Fibroblast of upper back skin (primary cell): ENCODE data around the gene GRID1.
A peak's percentile ranks its signal among the peaks of the same experiment; 100 is the strongest.

Source experiments
- DNase-seq: peaks from one replicate; pipeline ENCODE4 v3.0.0-alpha.2; 2013

GRID1 gene

DNA sequence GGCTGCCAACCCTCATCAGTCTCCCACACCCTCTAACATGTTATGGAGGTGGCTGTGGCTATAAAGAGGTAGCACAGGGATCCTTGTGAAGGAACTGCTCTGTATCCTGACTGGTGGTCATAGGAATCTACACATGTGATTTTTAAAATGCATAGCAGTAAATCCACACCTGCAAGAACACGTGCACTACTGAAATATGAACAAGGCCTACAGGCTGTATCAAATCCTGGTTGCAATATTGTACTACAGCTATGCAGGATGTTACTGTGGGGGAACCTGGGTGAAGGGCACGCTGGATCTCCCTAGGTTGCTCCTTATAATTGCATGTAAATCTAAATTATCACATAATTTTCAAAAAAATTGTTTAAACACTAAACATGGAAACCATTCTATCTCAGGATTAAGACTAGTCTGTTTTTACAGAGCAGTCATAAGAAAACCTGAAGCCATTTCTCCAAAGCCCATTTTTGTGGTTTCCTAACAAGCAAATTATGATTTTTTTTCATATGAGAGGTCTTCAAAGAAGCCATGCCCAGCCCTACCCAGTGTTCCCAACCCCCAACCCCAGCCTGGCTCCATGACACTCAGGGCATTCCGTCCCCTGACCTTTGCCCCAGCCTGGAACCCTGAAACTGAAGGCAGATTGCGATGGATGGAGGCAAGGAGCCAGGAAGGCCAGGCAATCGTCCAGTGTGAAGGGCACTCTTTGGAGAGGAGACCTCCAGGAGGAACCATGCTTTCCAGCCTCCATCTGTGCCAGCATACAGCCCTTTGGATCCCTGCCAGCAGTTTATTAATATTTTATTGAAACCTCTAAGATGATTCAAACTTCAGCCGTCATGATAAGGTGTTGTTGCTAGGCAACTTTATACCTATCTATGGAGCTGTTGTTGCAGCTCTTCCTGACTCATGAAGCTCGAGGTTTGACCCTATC is 161.0 kb downstream of the GRID1 start:
- no peak for DNase-seq

DNA sequence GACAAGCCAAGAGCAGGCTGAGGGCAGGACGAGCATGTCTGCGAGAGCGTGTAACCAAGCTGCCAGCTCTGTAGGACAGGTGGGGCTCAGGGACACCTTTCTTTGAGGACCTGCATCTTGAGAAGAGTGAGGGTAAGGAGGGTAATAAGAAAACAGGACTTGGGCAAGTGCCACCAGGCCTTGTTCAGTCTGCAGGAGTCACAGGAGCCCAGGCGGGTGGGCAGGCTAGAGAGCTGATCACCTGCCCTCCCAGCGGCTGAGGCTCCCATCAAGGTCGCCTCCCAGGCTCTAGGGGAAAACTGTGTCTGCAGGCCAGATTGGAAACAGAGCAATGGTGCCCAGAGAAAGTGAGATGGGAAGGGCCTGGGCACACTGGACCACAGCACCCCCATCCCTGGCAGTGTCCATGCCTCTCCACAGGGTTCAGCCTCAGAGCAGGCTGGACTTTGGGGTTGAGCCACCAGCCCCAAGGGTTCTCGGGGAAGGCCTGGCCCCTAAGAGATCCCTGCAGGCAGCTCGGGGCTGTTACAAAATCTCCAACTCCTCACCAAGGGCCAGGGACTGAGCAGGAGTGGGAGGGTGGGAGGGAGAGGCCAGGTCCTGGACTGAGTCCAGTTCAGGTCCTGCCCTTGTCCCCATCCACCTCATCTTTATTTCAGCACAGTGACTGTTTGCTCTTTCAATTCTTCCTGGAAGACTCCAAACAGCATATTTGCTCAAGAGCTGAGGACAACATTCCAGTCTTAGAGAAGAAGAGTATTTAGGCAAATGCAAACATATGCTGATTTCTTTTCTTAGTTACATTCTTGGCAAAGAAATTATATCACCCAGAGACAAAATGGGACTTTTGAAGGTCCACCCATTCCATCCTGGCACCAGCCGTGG is 161.9 kb downstream of the GRID1 start:
- no peak for DNase-seq

DNA sequence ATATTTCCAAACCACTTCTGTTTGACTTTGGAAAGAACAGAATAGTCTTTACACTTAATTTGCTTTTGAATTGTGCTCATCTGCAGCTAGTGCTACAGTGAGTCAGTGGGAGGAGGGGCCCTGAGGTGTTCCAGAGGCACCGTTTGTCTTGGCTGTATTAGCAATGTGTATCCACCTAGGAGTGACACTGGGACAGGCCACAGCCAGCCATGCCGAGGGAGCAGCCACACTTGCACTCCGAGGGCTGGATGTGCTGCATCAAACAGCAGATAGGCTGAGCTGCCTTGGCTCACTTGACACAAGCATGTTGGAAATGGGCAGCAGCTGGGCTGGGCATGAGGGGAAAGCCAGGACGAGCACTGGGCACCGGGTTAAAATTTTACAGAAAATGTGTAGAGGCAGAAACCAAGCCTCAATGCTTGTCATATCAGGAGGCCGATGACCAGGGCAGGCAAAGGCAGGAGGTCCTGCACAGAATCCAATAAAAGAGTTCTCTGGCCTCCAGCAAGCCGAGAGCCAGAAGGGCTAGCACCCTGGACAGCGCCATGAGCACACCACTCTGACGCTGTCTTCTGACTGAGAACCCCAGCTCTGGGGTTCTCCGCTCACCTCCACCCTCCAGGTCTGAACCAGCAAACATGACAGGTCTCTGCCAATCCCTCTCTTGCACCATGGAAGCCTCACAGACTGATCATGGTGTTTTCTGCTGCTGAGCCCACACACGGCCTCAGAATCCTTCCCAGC is 163.3 kb downstream of the GRID1 start:
- DNase-seq = peak; percentile 16

DNA sequence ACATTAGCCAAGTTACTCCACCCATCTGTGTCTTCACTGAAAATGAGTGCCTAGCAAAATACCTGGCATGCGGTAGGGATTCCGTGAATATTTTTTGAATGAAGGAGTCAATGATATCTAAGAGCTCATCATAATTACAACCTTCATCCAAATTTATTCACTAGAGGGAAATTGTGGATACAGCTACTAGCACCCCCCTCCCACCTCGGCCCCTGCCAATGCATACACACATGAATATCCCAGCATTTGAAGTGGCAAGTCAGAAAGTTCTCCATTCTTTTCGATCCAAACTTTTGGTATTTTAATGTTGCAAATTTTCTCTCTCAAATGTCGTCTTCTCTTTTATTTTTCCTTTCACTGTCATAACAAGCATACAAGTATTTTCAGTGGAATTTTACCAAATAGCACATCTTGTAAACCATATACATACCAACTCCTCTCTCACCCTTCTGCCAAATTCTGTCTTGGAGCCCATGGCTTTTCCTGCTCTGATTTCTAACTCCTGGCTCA is 164.3 kb downstream of the GRID1 start:
- DNase-seq = no peak

DNA sequence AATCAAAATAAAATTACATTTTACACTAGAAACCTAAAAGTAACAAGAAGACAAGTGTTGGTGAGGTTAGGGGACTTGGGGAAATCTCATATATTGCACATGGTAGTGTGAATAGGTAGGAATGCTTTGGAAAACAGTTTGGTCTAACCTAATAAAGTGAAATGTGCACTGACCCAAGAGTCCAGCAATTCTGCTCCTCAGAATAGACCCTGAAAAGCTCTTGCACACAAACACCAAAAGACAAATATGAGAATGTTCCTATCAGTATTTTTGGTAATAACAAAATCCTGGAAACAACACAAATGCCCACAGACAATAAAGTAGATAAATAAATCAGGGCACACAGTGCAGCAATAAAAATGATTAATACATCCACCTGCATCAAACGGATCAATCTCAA is 165.7 kb downstream of the GRID1 start:
- no peak for DNase-seq

DNA sequence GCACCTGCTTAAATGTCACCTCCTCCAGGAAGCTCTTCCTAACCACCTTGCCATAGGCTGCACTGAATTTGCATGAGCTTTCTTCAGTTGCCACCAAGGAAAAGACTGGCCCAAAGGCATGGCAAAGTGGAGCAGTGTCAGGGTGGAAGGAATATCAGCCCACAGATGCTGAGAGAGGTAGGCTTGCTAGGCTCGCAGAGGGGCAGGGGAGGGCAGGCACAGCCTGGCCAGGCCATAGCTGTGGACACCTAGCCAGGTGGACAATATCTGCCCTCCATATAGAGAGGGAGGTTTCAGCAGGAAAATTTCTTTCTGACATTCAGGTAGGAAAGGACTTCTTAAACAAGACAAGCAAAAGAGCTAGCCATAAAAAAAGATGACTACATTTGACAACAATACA is 166.3 kb downstream of the GRID1 start:
- DNase-seq = no peak

DNA sequence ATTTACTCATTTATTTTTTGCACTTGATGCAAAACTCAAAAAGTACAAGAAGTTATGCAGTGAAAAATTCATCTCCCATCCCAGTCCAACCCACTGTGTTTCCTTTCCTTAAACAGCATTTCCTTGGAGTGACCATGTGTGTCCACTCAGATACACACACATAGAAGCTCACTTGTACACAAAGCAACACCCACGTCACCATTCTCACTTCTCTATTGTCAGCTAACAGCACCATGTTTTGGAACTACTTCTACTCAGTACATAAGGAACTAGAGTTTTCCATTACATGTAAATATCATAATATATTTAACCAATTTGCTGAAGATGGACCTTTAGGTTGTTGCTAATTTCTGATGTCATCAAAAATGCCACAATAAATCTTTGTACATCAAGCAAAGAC is 167.6 kb downstream of the GRID1 start:
- no peak for DNase-seq

DNA sequence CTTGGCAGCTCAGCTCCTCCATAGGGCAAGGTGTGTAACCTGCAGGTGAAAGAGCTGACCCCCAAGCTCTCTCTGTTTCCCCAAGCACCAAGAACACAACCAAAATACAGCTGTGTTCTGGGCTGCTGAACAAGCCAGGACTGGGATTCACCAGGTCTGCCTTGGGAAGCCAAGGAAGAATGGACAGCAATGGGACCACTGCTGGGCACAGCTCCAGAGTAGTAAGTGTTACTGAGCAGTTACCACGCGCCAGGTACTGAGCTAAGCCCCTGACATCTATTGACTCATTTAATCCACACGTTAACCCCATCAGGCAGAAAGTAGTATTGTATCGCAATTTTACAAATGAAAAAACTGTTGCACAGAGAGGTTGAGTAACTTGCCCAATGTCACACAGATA is 168.3 kb downstream of the GRID1 start:
- no peak for DNase-seq

DNA sequence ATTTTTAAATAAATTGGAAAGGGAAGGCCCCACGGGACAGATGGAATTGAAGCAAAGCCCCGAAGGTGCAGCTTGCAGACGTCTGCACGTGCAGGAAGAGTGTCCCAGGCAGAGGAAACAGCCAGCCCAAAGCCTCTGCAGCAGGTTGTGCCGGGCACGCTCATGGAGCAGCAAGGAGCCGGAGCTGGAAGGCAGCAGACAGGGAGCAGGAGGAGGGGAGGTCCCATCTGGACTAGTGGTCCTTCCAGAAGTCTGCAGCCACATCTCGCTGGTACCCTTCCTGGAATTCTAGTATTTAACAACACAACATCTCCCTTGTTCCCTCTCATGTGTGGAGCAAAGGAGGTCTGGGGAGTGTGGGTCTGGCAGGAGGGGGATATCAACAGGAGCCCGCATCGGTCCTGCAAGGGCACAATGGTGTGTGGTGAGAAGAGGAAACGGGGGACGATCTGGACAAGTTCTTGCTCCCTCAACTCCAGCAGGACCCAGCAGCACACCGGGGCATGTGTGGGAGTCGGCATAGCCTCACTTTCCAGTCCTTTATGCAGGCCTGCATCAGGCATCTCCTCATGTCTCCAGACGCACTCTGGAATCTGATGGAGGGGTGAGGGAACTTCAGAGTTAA is 169.3 kb downstream of the GRID1 start:
- no peak for DNase-seq

DNA sequence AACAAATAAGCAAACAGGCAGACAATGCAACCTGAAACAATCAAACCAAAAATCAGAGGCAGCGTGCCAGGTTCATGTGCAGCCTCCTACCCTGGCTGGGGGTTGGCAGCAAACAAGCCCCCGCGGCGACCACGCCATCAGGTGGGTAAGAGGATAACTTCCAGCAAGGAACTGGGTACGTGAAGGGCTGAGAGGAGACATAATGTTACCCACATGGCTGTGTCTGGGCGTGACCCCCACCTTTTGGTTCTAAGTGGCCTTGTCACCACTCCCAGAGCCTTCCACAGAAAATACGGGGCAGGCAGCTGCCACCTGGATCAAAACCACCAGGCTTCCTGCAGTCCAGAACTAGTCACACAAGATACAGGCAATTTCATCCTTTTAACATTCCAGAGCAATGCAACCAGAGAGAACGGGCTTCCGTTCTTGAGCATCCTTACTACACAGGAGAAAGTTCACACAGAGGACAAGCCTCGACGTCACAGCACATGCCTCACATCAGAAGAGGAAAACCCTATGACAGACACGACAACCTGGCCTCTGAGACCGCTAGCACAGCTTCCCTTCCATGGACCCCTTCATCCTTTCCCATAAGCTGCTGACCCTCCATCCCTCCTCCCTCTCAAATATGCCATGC is 171.0 kb downstream of the GRID1 start:
- no peak for DNase-seq

DNA sequence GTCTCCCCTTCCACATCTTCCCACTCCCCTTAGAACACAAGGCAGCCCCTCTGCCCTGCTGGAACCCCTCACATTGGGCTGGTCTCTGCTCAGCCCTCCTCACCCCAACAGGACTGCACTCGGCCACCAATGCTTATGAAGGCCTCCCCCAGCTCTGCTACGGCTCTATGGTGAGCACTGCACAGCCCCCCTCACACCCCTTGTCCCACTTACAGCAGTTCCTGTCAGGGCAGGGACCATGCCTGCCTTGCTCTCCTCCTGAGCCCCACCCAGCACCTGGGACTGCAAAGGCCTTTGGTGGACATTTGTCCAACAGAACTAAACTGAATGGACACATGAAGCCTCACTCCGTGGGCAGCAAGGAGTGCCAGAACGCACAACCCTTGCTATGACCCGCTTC is 171.9 kb downstream of the GRID1 start:
- no peak for DNase-seq

DNA sequence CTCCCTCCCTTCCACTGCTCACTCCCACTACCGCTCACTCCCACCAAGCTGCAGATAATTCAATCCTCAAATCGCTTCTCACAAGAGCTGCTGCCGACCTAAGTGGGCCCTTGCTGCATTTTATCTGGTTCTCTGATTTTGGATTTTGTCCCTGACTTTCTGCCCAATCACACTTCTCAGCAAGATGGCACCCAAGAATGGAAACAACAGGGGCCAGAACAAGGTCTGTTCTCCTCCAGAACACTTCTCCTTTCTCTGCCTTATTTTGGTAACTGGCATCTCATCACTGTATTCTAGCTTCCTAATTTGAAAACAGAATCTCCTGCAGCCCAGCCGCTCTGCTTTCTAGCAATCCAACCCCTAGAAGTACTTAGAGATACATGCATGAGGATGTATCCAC is 172.8 kb downstream of the GRID1 start:
- DNase-seq = no peak

DNA sequence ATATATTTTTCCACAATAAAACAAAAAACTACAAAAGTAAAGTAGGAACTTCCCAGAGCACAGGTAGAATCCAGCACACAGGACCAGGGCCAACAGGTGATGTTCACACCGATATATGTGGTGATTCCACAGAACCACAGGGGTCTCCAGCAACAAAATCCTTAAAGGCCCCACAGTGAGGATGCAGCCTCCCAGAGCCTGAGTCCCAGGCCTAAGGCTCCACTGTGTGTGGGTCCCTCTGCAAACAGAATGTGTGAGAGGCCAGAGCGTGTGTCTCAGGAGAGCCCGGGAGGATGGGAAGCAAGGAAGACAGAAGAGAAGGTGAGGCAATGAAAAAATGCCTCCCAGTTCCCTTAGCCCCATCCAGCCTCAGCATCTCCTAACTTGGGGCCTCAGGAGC is 173.9 kb downstream of the GRID1 start:
- no peak for DNase-seq

DNA sequence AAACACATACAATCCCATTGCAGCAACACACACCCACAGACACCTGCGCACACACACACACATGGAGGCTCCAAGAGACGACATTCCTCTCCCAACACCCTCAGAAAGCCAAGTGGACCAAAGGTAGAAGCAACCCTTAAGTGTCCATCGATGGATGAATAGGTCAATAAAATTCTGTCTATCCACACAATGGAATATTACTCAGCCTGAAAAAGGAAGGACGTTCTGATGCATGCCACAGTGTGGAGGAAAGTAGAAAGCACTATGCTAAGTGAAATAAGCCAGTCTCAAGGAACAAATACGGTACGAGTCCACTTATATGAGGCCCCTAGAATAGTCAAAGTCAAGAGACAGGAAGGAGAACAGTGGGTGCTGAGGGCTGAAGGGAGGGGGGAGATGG is 174.4 kb downstream of the GRID1 start:
- no peak for DNase-seq

DNA sequence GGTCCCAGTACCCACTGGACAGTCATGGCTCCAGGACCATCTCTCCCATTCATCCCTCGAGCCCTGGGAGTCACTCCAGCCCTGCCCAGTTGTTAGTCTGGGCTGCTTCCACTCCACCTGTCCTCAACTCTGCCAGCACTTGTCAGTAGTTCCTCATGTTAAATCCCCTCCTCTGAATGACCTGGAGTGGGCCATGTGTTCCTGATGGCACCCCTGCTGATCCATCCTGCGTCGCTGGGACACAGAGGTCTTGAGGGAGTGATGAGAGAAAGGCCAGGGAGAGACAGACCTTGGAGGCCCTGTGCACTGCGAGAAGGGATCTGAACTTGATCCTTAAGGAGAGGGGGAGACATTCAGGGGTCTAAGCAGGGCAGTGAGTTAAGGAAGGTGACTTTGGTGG is 174.9 kb downstream of the GRID1 start:
- DNase-seq = no peak

DNA sequence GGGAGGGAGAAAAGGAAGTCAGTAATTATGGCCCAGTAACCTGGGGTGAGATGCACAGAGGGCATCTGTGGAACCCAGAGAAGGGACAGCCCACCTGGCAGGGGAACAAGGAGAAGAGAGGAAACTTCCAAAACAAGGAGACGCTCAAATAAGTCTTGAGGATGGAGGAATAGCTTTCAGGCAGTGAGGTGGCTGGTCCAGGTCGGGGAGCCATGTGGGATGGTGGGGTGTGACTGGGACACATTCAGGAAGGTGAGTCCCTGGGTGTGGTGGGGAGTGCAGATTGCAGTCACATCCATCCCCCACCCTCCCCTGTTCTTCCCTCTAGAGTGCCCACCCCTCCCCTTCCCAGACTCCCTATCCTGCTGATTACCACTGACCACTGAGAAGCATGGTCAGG is 175.4 kb downstream of the GRID1 start:
- DNase-seq = no peak

DNA sequence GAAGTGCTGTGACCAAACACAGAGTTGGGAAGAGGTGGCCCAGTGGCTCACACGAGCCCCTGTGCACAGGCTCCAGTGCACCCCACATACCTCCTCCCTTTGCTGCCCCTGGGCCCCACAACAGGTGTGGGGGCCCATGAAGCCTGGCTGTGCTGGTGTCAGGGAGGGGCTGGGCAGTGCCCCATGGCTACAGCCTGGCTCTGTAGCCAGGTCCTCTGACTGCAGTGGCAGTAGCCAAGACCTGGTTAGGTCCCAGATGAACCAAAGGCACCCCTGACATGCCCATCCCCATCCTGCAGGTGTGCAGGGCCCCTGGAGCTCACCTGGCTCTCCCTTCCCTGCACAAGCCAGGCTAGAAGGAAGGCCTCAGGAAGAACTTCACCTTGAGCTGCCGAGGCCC is 176.3 kb downstream of the GRID1 start:
- DNase-seq = no peak

DNA sequence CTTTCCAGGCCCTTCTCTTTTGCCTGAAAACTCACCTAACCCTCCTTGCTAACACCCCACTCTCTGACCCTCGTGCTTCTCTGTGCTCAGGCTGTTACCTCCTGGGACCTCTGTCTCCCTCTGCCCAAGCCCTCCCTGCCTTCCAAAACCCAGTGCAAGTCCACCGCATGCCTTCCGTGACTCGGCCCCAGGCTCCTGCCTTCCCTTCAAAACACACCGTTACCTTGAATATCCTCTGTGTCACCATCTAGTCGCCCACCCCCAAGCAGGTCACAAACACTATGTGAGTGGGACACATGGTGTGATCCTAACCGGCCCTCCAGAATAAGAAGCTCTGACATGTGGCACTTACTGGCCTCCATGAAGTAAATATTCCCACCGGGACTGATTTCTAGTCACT is 176.7 kb downstream of the GRID1 start:
- DNase-seq = no peak

DNA sequence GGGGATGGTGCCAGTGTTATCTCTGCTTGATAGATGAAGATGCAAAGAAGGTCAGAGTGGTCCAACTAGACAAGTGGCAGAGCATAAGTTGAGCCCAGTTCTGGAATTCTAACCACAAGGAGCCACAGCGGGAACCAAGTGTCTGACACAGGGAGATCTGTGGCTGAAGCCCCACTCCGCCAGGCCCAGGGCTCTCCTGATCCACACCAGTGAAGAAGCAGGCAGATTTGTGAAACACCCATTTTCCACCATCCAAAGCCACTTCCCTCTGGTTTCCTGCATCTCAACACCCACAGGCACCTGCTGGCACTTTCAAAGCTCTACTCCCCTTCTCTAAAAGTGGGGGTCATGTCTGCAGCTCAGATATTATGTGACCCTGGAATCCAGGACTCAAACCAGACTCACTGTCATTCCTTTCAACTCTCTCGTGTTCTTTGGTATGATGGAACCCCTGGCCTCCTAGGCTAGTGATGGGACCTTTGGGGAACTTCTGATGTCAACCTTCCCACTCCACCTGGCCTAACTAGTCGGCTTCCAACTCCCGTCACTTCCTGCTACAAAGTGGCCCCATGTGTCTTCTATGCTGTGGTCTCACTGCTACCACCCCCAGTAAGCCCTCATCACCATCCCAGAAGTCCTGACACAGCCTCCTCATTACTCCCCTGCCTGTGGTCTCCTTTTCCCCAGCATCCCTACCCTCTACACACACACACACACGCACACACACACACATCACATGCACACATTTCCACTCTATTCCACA is 177.6 kb downstream of the GRID1 start:
- no peak for DNase-seq

DNA sequence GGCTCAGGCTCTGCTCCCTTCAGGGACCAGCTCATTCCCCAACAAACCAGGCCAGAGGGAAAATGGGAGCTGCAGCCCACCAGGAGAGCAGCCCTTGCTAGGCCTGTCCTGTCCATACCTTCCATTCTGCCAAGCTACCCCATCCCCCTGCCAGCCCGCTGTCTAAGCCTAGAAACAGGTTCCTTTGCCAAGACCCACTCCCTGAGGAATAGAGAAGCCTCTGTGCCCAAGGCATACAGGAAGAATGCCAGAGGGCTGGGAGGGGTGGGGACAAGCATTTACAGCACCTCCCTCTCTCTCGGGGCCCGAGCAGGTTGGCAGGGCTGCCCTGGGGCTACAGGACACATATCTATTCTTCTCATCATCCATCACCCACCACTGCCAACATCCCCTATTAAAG is 178.3 kb downstream of the GRID1 start:
- DNase-seq = no peak

DNA sequence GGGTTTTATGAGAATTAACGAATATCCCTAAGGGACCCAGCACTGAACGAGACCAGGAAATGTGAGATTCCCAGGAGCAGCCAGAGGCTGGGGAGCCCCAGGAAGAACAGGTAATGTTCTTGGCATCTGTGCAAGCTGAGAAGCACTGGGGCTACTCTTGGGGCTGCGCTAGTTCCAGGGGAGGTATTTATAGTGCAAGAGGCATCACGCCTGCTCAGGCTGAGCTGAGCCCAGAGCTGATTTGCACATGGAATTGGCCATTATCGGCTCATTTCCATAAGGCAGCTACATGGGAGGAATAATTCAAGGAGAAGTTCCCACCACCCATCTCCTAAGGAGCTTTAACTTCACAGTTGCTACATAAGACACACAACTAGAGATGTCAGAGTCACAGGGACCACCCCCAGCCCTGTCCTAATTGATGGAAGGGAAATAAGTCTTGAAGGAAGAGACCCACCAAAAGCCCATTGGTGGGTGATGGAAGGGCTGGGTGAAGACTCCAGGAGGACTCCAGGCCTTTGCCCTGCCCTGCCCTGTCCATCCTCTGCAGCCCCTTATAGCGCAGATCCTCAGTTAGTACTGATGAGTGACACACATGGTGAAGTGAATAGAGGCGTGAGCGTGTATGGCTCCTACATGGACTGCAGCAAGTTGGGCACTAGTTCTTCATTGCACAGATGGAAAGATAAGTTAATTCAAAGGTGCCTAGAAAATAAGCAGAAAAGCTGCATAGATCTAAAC is 178.9 kb downstream of the GRID1 start:
- no peak for DNase-seq
